H1 (cell line): ENCODE data around the gene CCNY. TPM values are rescaled to one million over a fixed set of nuclear protein-coding genes. Genes with fewer than 3 reads are reported as not detected.

ENCODE experiments used
- CTCF ChIA-PET: fragments of 300-600 bp; sonication (Branson Sonifier 250); formaldehyde crosslinking; loops from one replicate; lab custom pipeline; 2021; ENCODE audit not compliant: partially characterized antibody; lab: Charles Lee
- POLR2A ChIA-PET: fragments of 300-600 bp; sonication (Branson Sonifier 250); formaldehyde crosslinking; loops from one replicate; lab custom pipeline; 2021; ENCODE audit warnings: inconsistent platforms; ENCODE audit not compliant: partially characterized antibody; lab: Charles Lee
- DNase-seq, 2 experiments: peaks; one replicate each; pipeline versions ENCODE4 v3.0.0 to v3.0.0-alpha.2; 2010 to 2022; ENCODE audit warnings: low spot score in 2 of 2, low read depth in 1 of 2, mixed read lengths in 1 of 2
- FAIRE-seq: peaks from 2 replicates; lab custom pipeline; 2011; peaks lifted over from hg19 to GRCh38; lab: Jason Lieb, UNC
- H2AFZ ChIP-seq: 2 replicates; pipeline ENCODE4 v1.8.1; 2012; ENCODE audit warnings: low read length, inconsistent platforms
- H2AK5ac ChIP-seq: 2 replicates; pipeline ENCODE4 v1.6.1; 2013; ENCODE audit warnings: low read depth, low read length
- H2BK120ac ChIP-seq: replicated peaks from 2 replicates; pipeline ENCODE3; 2013; ENCODE audit warnings: low read depth, low read length, inconsistent platforms
- H2BK12ac ChIP-seq: 2 replicates; pipeline ENCODE4 v1.6.1; 2013; ENCODE audit warnings: low read depth, low read length
- H2BK15ac ChIP-seq: 2 replicates; pipeline ENCODE4 v1.6.1; 2013; ENCODE audit warnings: low read length
- H2BK20ac ChIP-seq: 2 replicates; pipeline ENCODE4 v1.6.1; 2013; ENCODE audit warnings: low read length
- H2BK5ac ChIP-seq: 2 replicates; pipeline ENCODE4 v1.6.1; 2013; ENCODE audit warnings: low read depth, low read length
- H3K14ac ChIP-seq: 2 replicates; pipeline ENCODE4 v1.6.1; 2013; ENCODE audit warnings: inconsistent platforms; ENCODE audit not compliant: insufficient read length
- H3K18ac ChIP-seq: 2 replicates; pipeline ENCODE4 v1.6.1; 2013; ENCODE audit warnings: low read length; ENCODE audit errors: extremely low read depth
- H3K23ac ChIP-seq: 2 replicates; pipeline ENCODE4 v1.6.1; 2013; ENCODE audit warnings: inconsistent platforms; ENCODE audit not compliant: insufficient read length
- H3K23me2 ChIP-seq: 2 replicates; pipeline ENCODE4 v1.6.1; 2013; ENCODE audit warnings: low read depth, low read length
- H3K27ac ChIP-seq: 2 replicates; pipeline ENCODE4 v1.6.1; 2011; ENCODE audit warnings: low read depth, low read length, inconsistent platforms
- H3K27me3 ChIP-seq, 4 experiments: replicated peaks in 1 of 4; 1 replicate in 1 of 4; 2 replicates in 3 of 4; pipeline versions ENCODE4 v1.6.1 to v1.8.1; 2011 to 2013; ENCODE audit warnings: low read length in 3 of 4, mild to moderate bottlenecking in 3 of 4, inconsistent platforms in 2 of 4, mixed read lengths in 2 of 4, moderate library complexity in 1 of 4; ENCODE audit not compliant: control insufficient read depth in 3 of 4, insufficient read depth in 3 of 4; ENCODE audit errors: extremely low read depth in 1 of 4
- H3K36me3 ChIP-seq, 4 experiments: 2 replicates each; pipeline versions ENCODE4 v1.6.1 to v1.8.1; 2011 to 2013; ENCODE audit warnings: mild to moderate bottlenecking in 4 of 4, low read length in 3 of 4, moderate library complexity in 2 of 4, control low read depth in 1 of 4, inconsistent platforms in 1 of 4; ENCODE audit not compliant: insufficient read depth in 4 of 4, control insufficient read depth in 2 of 4
- H3K4ac ChIP-seq: replicated peaks from 2 replicates; pipeline ENCODE3; 2013; ENCODE audit warnings: low read length, low read depth, mixed read lengths, inconsistent platforms; ENCODE audit not compliant: insufficient read length
- H3K4me1 ChIP-seq, 4 experiments: replicated peaks in 1 of 4; 1 replicate in 1 of 4; 2 replicates in 3 of 4; pipeline versions ENCODE4 v1.6.1 to v1.8.1; 2011 to 2013; ENCODE audit warnings: low read length in 3 of 4, inconsistent platforms in 2 of 4, mixed read lengths in 1 of 4; ENCODE audit not compliant: insufficient read depth in 4 of 4, control insufficient read depth in 3 of 4
- H3K4me2 ChIP-seq, 2 experiments: 2 replicates each; pipeline versions ENCODE4 v1.6.1 to v1.8.1; 2011 to 2013; ENCODE audit warnings: low read depth in 2 of 2, low read length in 2 of 2, control low read depth in 1 of 2, inconsistent platforms in 1 of 2, mild to moderate bottlenecking in 1 of 2; ENCODE audit not compliant: insufficient read depth in 1 of 2
- H3K4me3 ChIP-seq, 4 experiments: fragments of 200-600, 300-600 bp in 1 of 4; sonication (generic), shearing (Covaris generic), sonication (Bioruptor Twin) in 1 of 4; 2 replicates each; pipeline versions ENCODE4 v1.5.1 to v1.8.1; 2011 to 2016; ENCODE audit warnings: low read length in 4 of 4, low read depth in 3 of 4, control low read depth in 2 of 4, inconsistent platforms in 2 of 4, mild to moderate bottlenecking in 2 of 4, mixed read lengths in 1 of 4, moderate library complexity in 1 of 4; ENCODE audit not compliant: insufficient read depth in 2 of 4; ENCODE audit errors: extremely low read depth in 1 of 4
- H3K56ac ChIP-seq: replicated peaks from 2 replicates; pipeline ENCODE3; 2013; ENCODE audit warnings: low read depth, mild to moderate bottlenecking, mixed read lengths, low read length, inconsistent platforms; ENCODE audit not compliant: insufficient read length
- H3K79me1 ChIP-seq: 2 replicates; pipeline ENCODE4 v1.6.1; 2013; ENCODE audit warnings: low read depth, low read length, control low read depth
- H3K79me2 ChIP-seq, 2 experiments: 2 replicates each; pipeline versions ENCODE4 v1.6.1 to v1.8.1; 2012 to 2013; ENCODE audit warnings: low read length in 2 of 2, mild to moderate bottlenecking in 2 of 2, inconsistent platforms in 1 of 2; ENCODE audit not compliant: insufficient read depth in 2 of 2, control insufficient read depth in 1 of 2
- H3K9ac ChIP-seq, 4 experiments: replicated peaks in 1 of 4; 1 replicate in 1 of 4; 2 replicates in 3 of 4; pipeline versions ENCODE4 v1.6.1 to v1.8.1; 2011 to 2013; ENCODE audit warnings: low read depth in 3 of 4, low read length in 3 of 4, control low read depth in 2 of 4, mild to moderate bottlenecking in 2 of 4, moderate library complexity in 2 of 4, inconsistent platforms in 1 of 4; ENCODE audit errors: extremely low read depth in 1 of 4
- H3K9me3 ChIP-seq, 2 experiments: 2 replicates each; pipeline versions ENCODE4 v1.6.1 to v1.8.1; 2012 to 2013; ENCODE audit warnings: mild to moderate bottlenecking in 2 of 2, moderate library complexity in 2 of 2, control low read depth in 1 of 2, inconsistent platforms in 1 of 2, low read depth in 1 of 2, low read length in 1 of 2, mixed read lengths in 1 of 2; ENCODE audit not compliant: insufficient read depth in 2 of 2
- H4K20me1 ChIP-seq, 2 experiments: replicated peaks in 1 of 2; 2 replicates each; pipeline versions ENCODE3 to v1.8.1; 2011 to 2013; ENCODE audit warnings: inconsistent platforms in 2 of 2, low read length in 2 of 2, mild to moderate bottlenecking in 1 of 2; ENCODE audit not compliant: insufficient read depth in 2 of 2, control insufficient read depth in 1 of 2
- H4K5ac ChIP-seq: 2 replicates; pipeline ENCODE4 v1.6.1; 2013; ENCODE audit warnings: low read length, low read depth, mixed read lengths, inconsistent platforms; ENCODE audit not compliant: insufficient read length
- H4K8ac ChIP-seq: 2 replicates; pipeline ENCODE4 v1.8.0; 2013; ENCODE audit warnings: mild to moderate bottlenecking, moderate library complexity, low read length, inconsistent platforms; ENCODE audit not compliant: insufficient read depth; ENCODE audit errors: extremely low read depth
- H4K91ac ChIP-seq: replicated peaks from 2 replicates; pipeline ENCODE3; 2013; ENCODE audit warnings: low read length, mixed read lengths, inconsistent platforms; ENCODE audit not compliant: insufficient read length
- HDAC6 ChIP-seq: IDR thresholded peaks from one replicate; pipeline ENCODE4 v1.7.1; 2012; ENCODE audit warnings: low read depth, mild to moderate bottlenecking, inconsistent platforms, low read length, moderate library complexity
- WGBS, 2 experiments: shearing (Covaris generic) in 1 of 2; methylation state at CpG; one replicate each; pipeline versions ENCODE4 v1.1.6 to v1.1.7; 2013 to 2015; ENCODE audit warnings: low lambda C conversion rate in 2 of 2, mixed read lengths in 2 of 2, inconsistent platforms in 1 of 2, low coverage in 1 of 2, missing lambda C conversion rate in 1 of 2; ENCODE audit not compliant: insufficient replicate concordance in 2 of 2, insufficient coverage in 1 of 2, insufficient read length in 1 of 2; ENCODE audit errors: extremely low coverage in 1 of 2, missing lambda C conversion rate in 1 of 2; 5-methylcytosine and 5-hydroxymethylcytosine counted together
- polyA plus RNA-seq, 7 experiments: library from polyadenylated mRNA; depleted of rRNA in 3 of 7; stranded (reverse) in 5 of 7; unstranded in 2 of 7; fragments of >200 nt in 5 of 7; fragments of 200-250 nt in 2 of 7; gene quantifications; 1 replicate in 5 of 7; 2 replicates in 1 of 7; 4 replicates in 1 of 7; pipeline versions ENCODE4 v1.2.1 to v1.2.3, GENCODE V29; 2011 to 2013; ENCODE audit warnings: missing spikeins in 2 of 7, mixed read lengths in 2 of 7
- total RNA-seq: library from RNA; stranded (reverse); fragmentation: NEBNext Ultra II Directional; extraction: Animal tissue kit (Norgen Biotek cat#: 25700); gene quantifications from 2 replicates; pipeline ENCODE4 v1.2.1, GENCODE V29; 2021
- TF ChIP-seq, protein P1 (sequence below): IDR thresholded peaks from 2 replicates; pipeline ENCODE4 v1.6.1; 2012; ENCODE audit warnings: low read length, inconsistent platforms

CCNY gene
- total and polyA plus RNA-seq, 2 of the 8 experiments (the other 6 are each of a cell fraction or from before 2014, with no cell fraction given) = 25.3 to 68.2 TPM

DNA sequence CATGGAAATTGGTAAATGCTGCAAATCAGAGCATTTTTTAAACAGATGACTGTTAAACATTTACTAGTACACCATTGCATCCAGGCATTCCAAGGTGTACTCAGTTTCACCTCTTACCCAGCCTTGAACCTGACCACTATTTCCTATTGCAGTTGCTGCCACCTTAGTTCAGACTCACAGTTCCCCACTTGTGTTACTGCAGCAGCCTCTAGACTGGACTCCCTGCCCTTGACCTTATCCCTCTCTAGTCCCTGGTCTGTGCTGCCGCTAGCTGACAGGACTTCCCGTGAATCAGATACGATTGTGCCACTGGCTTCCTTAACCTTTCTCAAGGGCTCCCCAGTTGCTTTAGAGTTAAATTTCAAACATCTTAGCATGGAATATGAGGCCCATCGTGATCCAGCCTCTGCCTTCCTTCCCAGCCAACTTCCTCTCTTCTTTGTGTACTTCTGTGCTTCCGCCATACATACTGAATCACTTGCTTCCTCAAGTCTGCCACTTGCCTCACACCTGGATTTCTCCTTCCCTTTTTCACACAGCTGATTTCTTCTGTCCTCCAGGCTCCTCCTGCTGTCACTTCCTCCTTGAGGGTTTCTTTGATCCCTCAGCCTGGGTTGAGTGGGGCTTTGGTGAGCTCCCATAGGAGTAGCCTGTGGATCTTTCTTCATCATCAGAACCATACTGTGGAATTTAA lies 150.1 kb downstream of the CCNY start:
- Histone ChIP-seq H2BK15ac (no peak overlapping the region), H3K27ac (no peak overlapping the region), H3K9ac (no peak overlapping the region), H3K23me2 (no peaks in the 10 kb centered on the region), H3K4me1 (no peaks in the 10 kb centered on the region), H3K27me3 (no peaks in the 10 kb centered on the region), H3K56ac (no peak overlapping the region), H3K18ac (no peak overlapping the region), H4K20me1 (no peaks in the 10 kb centered on the region), H3K4me2 (no peak overlapping the region), H3K79me1 (0 out of 2 replicates have a peak, but pooled peaks cover 2% of the 10 kb centered on the region), H3K79me2 (peaks cover 0 to 15% of the 10 kb centered on the region in 2 experiments; a peak in 2 of 4 replicates), H2AFZ (no peak overlapping the region), H2BK20ac (no peak overlapping the region), H4K8ac (no peak overlapping the region), H3K4ac (no peak overlapping the region), H3K4me3 (no peak overlapping the region), H3K9me3 (no peaks in the 10 kb centered on the region), H3K36me3 (no peaks in the 10 kb centered on the region), H3K14ac (no peak overlapping the region), H4K5ac (no peak overlapping the region), H3K23ac (no peak overlapping the region), H2AK5ac (no peak overlapping the region), H2BK120ac (no peak overlapping the region), H2BK5ac (no peak overlapping the region), H2BK12ac (no peak overlapping the region), H4K91ac (no peak overlapping the region)
- ChIA-PET CTCF (interaction anchor here (1.0 to 2.4 kb wide), 4 partner anchors 14 to 99 kb away, joined by 3 to 7 read pairs (median 3); no protein-coding TSS in a partner anchor), POLR2A (no interaction called here)
- TF ChIP-seq HDAC6 = no peak
- TF ChIP-seq, protein P1, sequence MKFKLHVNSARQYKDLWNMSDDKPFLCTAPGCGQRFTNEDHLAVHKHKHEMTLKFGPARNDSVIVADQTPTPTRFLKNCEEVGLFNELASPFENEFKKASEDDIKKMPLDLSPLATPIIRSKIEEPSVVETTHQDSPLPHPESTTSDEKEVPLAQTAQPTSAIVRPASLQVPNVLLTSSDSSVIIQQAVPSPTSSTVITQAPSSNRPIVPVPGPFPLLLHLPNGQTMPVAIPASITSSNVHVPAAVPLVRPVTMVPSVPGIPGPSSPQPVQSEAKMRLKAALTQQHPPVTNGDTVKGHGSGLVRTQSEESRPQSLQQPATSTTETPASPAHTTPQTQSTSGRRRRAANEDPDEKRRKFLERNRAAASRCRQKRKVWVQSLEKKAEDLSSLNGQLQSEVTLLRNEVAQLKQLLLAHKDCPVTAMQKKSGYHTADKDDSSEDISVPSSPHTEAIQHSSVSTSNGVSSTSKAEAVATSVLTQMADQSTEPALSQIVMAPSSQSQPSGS = no peak
- WGBS, 2 experiments = 95% methylated on average over 5 of the region's 5 CpGs; no CpG with 5 or more reads in 1 of the 2 experiments
- FAIRE-seq (no peak), DNase-seq (no peak)
